IgD-negative memory B cell (primary cell): ENCODE results near the gene MAML2. TPM values are rescaled to one million over a fixed set of nuclear protein-coding genes. Genes with fewer than 3 reads are reported as not detected.

Experiments
- H3K27ac Mint-ChIP-seq, 3 donors: one replicate each; pipeline ENCODE4 v1.8.0; 2020 to 2022; ENCODE audit warnings: mild to moderate bottlenecking in 3 of 3, mixed read lengths in 3 of 3, moderate library complexity in 1 of 3
- H3K27me3 Mint-ChIP-seq: one replicate; pipeline ENCODE4 v1.8.0; 2021; ENCODE audit warnings: mixed read lengths
- H3K36me3 Mint-ChIP-seq: one replicate; pipeline ENCODE4 v1.8.0; 2020; ENCODE audit warnings: mild to moderate bottlenecking, mixed read lengths
- H3K4me1 Mint-ChIP-seq, 3 donors: one replicate each; pipeline ENCODE4 v1.8.0; 2020 to 2022; ENCODE audit warnings: mixed read lengths in 3 of 3, mild to moderate bottlenecking in 1 of 3
- H3K4me3 Mint-ChIP-seq, 4 donors: one replicate each; pipeline ENCODE4 v1.8.0; 2020 to 2022; ENCODE audit warnings: mild to moderate bottlenecking in 4 of 4, mixed read lengths in 4 of 4, moderate library complexity in 3 of 4
- H3K9me3 Mint-ChIP-seq, 3 donors: one replicate each; pipeline ENCODE4 v1.8.0; 2020 to 2021; ENCODE audit warnings: mixed read lengths in 3 of 3, mild to moderate bottlenecking in 1 of 3
- polyA plus RNA-seq: library from polyadenylated mRNA; unstranded; fragments of 300-500 nt; fragmentation: Illumina TruSeq; gene quantifications from one replicate; pipeline ENCODE4 v1.2.3, GENCODE V29; 2021

The MAML2 gene
- polyA plus RNA-seq, 1 donor from 2014 or later: 9.3 TPM

- Mint-ChIP-seq H3K4me3 (no peak overlapping the region), H3K4me1 (peaks cover 5 to 31% (median 18%) of the 10 kb centered on the region in 3 donors), H3K27ac (peak overlapping the region in 1 of 3 donors; percentile 80), H3K36me3 (peaks cover 3% of the 10 kb centered on the region), H3K27me3 (no peaks in the 10 kb centered on the region), H3K9me3 (no peaks in the 10 kb centered on the region)
These were observed 244.3 kb downstream of the MAML2 start for GRCh38 chr11:96098511-96099241.

GRCh38 chr11:96097844-96098421 is 245.1 kb downstream of the MAML2 start:
- Mint-ChIP-seq H3K4me3 (no peak overlapping the region), H3K36me3 (peaks cover 3% of the 10 kb centered on the region), H3K4me1 (peaks cover 6 to 28% (median 16%) of the 10 kb centered on the region in 3 donors), H3K27me3 (no peaks in the 10 kb centered on the region), H3K9me3 (no peaks in the 10 kb centered on the region), H3K27ac (peak overlapping the region in 1 of 3 donors; percentile 55)

- H3K9me3 Mint-ChIP-seq: no peaks in the 10 kb centered on the region
- no peaks in the 10 kb centered on the region for H3K27me3 Mint-ChIP-seq
- peaks cover 9 to 28% (median 21%) of the 10 kb centered on the region in 3 donors for H3K4me1 Mint-ChIP-seq
- H3K4me3 Mint-ChIP-seq: no peak overlapping the region
- peak overlapping the region in 1 of 3 donors; percentile 68 for H3K27ac Mint-ChIP-seq
- peaks cover 3% of the 10 kb centered on the region for H3K36me3 Mint-ChIP-seq
These were observed 246.6 kb downstream of the MAML2 start for GRCh38 chr11:96096360-96096759.

- H3K4me1 Mint-ChIP-seq: peaks cover 9 to 28% (median 21%) of the 10 kb centered on the region in 3 donors
- H3K4me3 Mint-ChIP-seq: no peak overlapping the region
- H3K27me3 Mint-ChIP-seq: no peaks in the 10 kb centered on the region
- no peaks in the 10 kb centered on the region for H3K9me3 Mint-ChIP-seq
- H3K27ac Mint-ChIP-seq: peak overlapping the region in 2 of 3 donors; percentile 22 to 34
- peaks cover 4% of the 10 kb centered on the region for H3K36me3 Mint-ChIP-seq
These were observed 247.1 kb downstream of the MAML2 start for GRCh38 chr11:96095884-96096303.

GRCh38 chr11:96094156-96094555 is 248.8 kb downstream of the MAML2 start:
- peaks cover 9 to 26% (median 20%) of the 10 kb centered on the region in 3 donors for H3K4me1 Mint-ChIP-seq
- H3K4me3 Mint-ChIP-seq: no peak overlapping the region
- peaks cover 5% of the 10 kb centered on the region for H3K36me3 Mint-ChIP-seq
- H3K27me3 Mint-ChIP-seq: no peaks in the 10 kb centered on the region
- no peaks in the 10 kb centered on the region for H3K9me3 Mint-ChIP-seq
- H3K27ac Mint-ChIP-seq: peak overlapping the region in 1 of 3 donors; percentile 34

GRCh38 chr11:96092511-96092910 is 250.5 kb downstream of the MAML2 start:
- Mint-ChIP-seq H3K4me1 (peaks cover 9 to 28% (median 19%) of the 10 kb centered on the region in 3 donors), H3K4me3 (peak overlapping the region in 1 of 4 donors; percentile 39), H3K36me3 (peaks cover 5% of the 10 kb centered on the region), H3K9me3 (no peaks in the 10 kb centered on the region), H3K27me3 (no peaks in the 10 kb centered on the region), H3K27ac (peak overlapping the region in 1 of 3 donors; percentile 78)

GRCh38 chr11:96091476-96091875 is 251.5 kb downstream of the MAML2 start:
- Mint-ChIP-seq H3K9me3 (no peaks in the 10 kb centered on the region), H3K36me3 (peaks cover 5% of the 10 kb centered on the region), H3K4me1 (peaks cover 7 to 19% (median 15%) of the 10 kb centered on the region in 3 donors), H3K27me3 (no peaks in the 10 kb centered on the region), H3K27ac (no peak overlapping the region), H3K4me3 (no peak overlapping the region)

GRCh38 chr11:96090711-96091110 is 252.3 kb downstream of the MAML2 start:
- no peaks in the 10 kb centered on the region for H3K9me3 Mint-ChIP-seq

GRCh38 chr11:96088914-96089313 is 254.1 kb downstream of the MAML2 start:
- H3K4me1 Mint-ChIP-seq: peaks cover 7 to 11% (median 7%) of the 10 kb centered on the region in 3 donors
- no peak overlapping the region for H3K4me3 Mint-ChIP-seq
- no peak overlapping the region for H3K27ac Mint-ChIP-seq
- H3K36me3 Mint-ChIP-seq: peaks cover 5% of the 10 kb centered on the region
- H3K27me3 Mint-ChIP-seq: no peaks in the 10 kb centered on the region
- H3K9me3 Mint-ChIP-seq: no peaks in the 10 kb centered on the region

More at GRCh38 chr11:96090711-96091110, 252.3 kb downstream of the MAML2 start:
- no peak overlapping the region for H3K27ac Mint-ChIP-seq
- no peak overlapping the region for H3K4me3 Mint-ChIP-seq
- peaks cover 7 to 17% (median 15%) of the 10 kb centered on the region in 3 donors for H3K4me1 Mint-ChIP-seq
- no peaks in the 10 kb centered on the region for H3K27me3 Mint-ChIP-seq
- peaks cover 5% of the 10 kb centered on the region for H3K36me3 Mint-ChIP-seq

- Mint-ChIP-seq H3K36me3 (peaks cover 2% of the 10 kb centered on the region), H3K27me3 (no peaks in the 10 kb centered on the region), H3K4me3 (no peak overlapping the region), H3K4me1 (peaks cover 0 to 7% (median 5%) of the 10 kb centered on the region in 3 donors), H3K27ac (no peak overlapping the region), H3K9me3 (no peaks in the 10 kb centered on the region)
These were observed 256.9 kb downstream of the MAML2 start for GRCh38 chr11:96086111-96086510.

GRCh38 chr11:96085319-96085930 is 257.6 kb downstream of the MAML2 start:
- no peak overlapping the region for H3K4me3 Mint-ChIP-seq
- peaks cover 0 to 7% (median 5%) of the 10 kb centered on the region in 3 donors for H3K4me1 Mint-ChIP-seq
- no peaks in the 10 kb centered on the region for H3K36me3 Mint-ChIP-seq
- no peaks in the 10 kb centered on the region for H3K9me3 Mint-ChIP-seq
- H3K27me3 Mint-ChIP-seq: no peaks in the 10 kb centered on the region
- no peak overlapping the region for H3K27ac Mint-ChIP-seq

GRCh38 chr11:96084610-96085318 is 258.2 kb downstream of the MAML2 start:
- no peaks in the 10 kb centered on the region for H3K9me3 Mint-ChIP-seq
- no peaks in the 10 kb centered on the region for H3K27me3 Mint-ChIP-seq
- H3K36me3 Mint-ChIP-seq: no peaks in the 10 kb centered on the region
- peaks cover 0 to 11% (median 10%) of the 10 kb centered on the region in 3 donors for H3K4me1 Mint-ChIP-seq
- H3K4me3 Mint-ChIP-seq: no peak overlapping the region
- peak overlapping the region in 1 of 3 donors; percentile 7 for H3K27ac Mint-ChIP-seq

- peaks cover 2 to 8% (median 7%) of the 10 kb centered on the region in 3 donors for H3K4me1 Mint-ChIP-seq
- no peak overlapping the region for H3K27ac Mint-ChIP-seq
- H3K27me3 Mint-ChIP-seq: no peaks in the 10 kb centered on the region
- no peaks in the 10 kb centered on the region for H3K36me3 Mint-ChIP-seq
- no peak overlapping the region for H3K4me3 Mint-ChIP-seq
- no peaks in the 10 kb centered on the region for H3K9me3 Mint-ChIP-seq
These were observed 260.1 kb downstream of the MAML2 start for GRCh38 chr11:96082936-96083335.

- Mint-ChIP-seq H3K27ac (no peak overlapping the region), H3K36me3 (no peaks in the 10 kb centered on the region), H3K4me1 (peaks cover 3 to 9% (median 8%) of the 10 kb centered on the region in 3 donors), H3K9me3 (no peaks in the 10 kb centered on the region), H3K4me3 (no peak overlapping the region), H3K27me3 (no peaks in the 10 kb centered on the region)
These were observed 260.7 kb downstream of the MAML2 start for GRCh38 chr11:96082002-96082899.
